WTC11 (cell line): ENCODE measurements around the gene DCUN1D2.

ENCODE experiments used
- ATF1 ChIP-seq: sonication (generic); formaldehyde crosslinking; IDR thresholded peaks from 2 replicates; pipeline ENCODE4 v1.8.1; 2023; ENCODE audit warnings: mild to moderate bottlenecking, moderate library complexity, missing genetic modification reagents
- CREM ChIP-seq: sonication (generic); formaldehyde crosslinking; IDR thresholded peaks from 2 replicates; pipeline ENCODE4 v1.8.1; 2022; ENCODE audit warnings: mild to moderate bottlenecking, missing genetic modification reagents, moderate library complexity
- MYBL2 ChIP-seq: sonication (generic); formaldehyde crosslinking; IDR thresholded peaks from 2 replicates; pipeline ENCODE4 v1.8.1; 2023; ENCODE audit warnings: mild to moderate bottlenecking, moderate library complexity, missing genetic modification reagents
- SP1 ChIP-seq: sonication (generic); formaldehyde crosslinking; conservative IDR thresholded peaks from 2 replicates; pipeline ENCODE4 v1.8.1; 2022; ENCODE audit warnings: missing genetic modification reagents
- TP53 ChIP-seq: sonication (generic); formaldehyde crosslinking; IDR thresholded peaks from 2 replicates; pipeline ENCODE4 v1.8.1; 2023; ENCODE audit warnings: mild to moderate bottlenecking, missing genetic modification reagents
- ZNF263 ChIP-seq: sonication (generic); formaldehyde crosslinking; IDR thresholded peaks from 2 replicates; pipeline ENCODE4 v1.8.1; 2022; ENCODE audit warnings: low read depth, mild to moderate bottlenecking, moderate library complexity, missing genetic modification reagents
- ZNF671 ChIP-seq: fragments of 250-450 bp; sonication (Bioruptor Pico); IDR thresholded peaks from 2 replicates; pipeline ENCODE4 v1.8.0; 2021; ENCODE audit warnings: mild to moderate bottlenecking
- TF ChIP-seq, protein P1 (sequence below): fragments of 250-450 bp; sonication (Bioruptor Pico); IDR thresholded peaks from 2 replicates; pipeline ENCODE4 v1.9.0; 2021; ENCODE audit warnings: mild to moderate bottlenecking
- TF ChIP-seq, protein P2 (sequence below): sonication (generic); formaldehyde crosslinking; IDR thresholded peaks from 2 replicates; pipeline ENCODE4 v1.8.1; 2023; ENCODE audit warnings: mild to moderate bottlenecking, missing genetic modification reagents, moderate library complexity
- TF ChIP-seq, protein P3 (sequence below): sonication (generic); formaldehyde crosslinking; conservative IDR thresholded peaks from 2 replicates; pipeline ENCODE4 v1.8.1; 2023; ENCODE audit warnings: mild to moderate bottlenecking, low read depth, missing genetic modification reagents, moderate library complexity

DNA sequence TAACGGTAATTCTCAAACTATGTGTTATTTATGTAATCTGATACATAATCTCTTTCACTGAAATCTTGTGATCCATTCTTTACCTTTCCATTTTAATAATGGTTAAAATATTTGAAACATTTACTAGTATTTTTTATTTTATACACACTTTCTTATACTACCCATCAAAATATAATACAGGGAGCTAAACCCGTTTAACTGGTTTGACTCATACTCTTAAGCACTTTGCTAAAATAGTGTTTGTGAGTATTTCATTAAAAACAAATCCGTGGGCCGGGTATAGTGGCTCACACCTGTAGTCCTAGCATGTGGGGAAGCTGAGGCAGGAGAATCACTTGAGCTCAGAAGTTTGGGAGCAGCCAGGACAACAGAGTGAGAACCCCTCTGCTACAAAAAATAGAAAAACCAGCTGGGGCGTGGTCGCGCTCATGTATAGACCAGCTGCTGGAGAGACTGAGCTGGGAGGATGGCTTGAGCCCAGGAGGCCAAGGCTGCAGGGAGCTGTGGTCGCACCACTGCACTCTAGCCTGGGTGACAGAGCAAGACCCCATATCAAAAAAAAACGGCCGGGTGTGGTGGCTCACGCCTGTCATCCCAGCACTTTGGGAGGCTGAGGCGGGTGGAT, 43.8 kb upstream of the DCUN1D2 start:
- TF ChIP-seq ZNF671 (CRISPR knock-in tag) = no peak
- no peak for TF ChIP-seq MYBL2 (CRISPR knock-in tag)
- TF ChIP-seq, protein P1, sequence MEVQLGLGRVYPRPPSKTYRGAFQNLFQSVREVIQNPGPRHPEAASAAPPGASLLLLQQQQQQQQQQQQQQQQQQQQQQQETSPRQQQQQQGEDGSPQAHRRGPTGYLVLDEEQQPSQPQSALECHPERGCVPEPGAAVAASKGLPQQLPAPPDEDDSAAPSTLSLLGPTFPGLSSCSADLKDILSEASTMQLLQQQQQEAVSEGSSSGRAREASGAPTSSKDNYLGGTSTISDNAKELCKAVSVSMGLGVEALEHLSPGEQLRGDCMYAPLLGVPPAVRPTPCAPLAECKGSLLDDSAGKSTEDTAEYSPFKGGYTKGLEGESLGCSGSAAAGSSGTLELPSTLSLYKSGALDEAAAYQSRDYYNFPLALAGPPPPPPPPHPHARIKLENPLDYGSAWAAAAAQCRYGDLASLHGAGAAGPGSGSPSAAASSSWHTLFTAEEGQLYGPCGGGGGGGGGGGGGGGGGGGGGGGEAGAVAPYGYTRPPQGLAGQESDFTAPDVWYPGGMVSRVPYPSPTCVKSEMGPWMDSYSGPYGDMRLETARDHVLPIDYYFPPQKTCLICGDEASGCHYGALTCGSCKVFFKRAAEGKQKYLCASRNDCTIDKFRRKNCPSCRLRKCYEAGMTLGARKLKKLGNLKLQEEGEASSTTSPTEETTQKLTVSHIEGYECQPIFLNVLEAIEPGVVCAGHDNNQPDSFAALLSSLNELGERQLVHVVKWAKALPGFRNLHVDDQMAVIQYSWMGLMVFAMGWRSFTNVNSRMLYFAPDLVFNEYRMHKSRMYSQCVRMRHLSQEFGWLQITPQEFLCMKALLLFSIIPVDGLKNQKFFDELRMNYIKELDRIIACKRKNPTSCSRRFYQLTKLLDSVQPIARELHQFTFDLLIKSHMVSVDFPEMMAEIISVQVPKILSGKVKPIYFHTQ (CRISPR knock-in tag) = no peak
- no peak for TF ChIP-seq TP53 (CRISPR knock-in tag)
- TF ChIP-seq CREM (CRISPR knock-in tag) = no peak
- TF ChIP-seq ATF1 (CRISPR knock-in tag) = no peak
- no peak for TF ChIP-seq SP1 (CRISPR knock-in tag)
- TF ChIP-seq, protein P2, sequence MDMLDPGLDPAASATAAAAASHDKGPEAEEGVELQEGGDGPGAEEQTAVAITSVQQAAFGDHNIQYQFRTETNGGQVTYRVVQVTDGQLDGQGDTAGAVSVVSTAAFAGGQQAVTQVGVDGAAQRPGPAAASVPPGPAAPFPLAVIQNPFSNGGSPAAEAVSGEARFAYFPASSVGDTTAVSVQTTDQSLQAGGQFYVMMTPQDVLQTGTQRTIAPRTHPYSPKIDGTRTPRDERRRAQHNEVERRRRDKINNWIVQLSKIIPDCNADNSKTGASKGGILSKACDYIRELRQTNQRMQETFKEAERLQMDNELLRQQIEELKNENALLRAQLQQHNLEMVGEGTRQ (CRISPR knock-in tag) = no peak
- no peak for TF ChIP-seq ZNF263 (CRISPR knock-in tag)
- TF ChIP-seq, protein P3, sequence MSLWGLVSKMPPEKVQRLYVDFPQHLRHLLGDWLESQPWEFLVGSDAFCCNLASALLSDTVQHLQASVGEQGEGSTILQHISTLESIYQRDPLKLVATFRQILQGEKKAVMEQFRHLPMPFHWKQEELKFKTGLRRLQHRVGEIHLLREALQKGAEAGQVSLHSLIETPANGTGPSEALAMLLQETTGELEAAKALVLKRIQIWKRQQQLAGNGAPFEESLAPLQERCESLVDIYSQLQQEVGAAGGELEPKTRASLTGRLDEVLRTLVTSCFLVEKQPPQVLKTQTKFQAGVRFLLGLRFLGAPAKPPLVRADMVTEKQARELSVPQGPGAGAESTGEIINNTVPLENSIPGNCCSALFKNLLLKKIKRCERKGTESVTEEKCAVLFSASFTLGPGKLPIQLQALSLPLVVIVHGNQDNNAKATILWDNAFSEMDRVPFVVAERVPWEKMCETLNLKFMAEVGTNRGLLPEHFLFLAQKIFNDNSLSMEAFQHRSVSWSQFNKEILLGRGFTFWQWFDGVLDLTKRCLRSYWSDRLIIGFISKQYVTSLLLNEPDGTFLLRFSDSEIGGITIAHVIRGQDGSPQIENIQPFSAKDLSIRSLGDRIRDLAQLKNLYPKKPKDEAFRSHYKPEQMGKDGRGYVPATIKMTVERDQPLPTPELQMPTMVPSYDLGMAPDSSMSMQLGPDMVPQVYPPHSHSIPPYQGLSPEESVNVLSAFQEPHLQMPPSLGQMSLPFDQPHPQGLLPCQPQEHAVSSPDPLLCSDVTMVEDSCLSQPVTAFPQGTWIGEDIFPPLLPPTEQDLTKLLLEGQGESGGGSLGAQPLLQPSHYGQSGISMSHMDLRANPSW (CRISPR knock-in tag) = no peak
